NB4 (cell line): ENCODE measurements around the gene SPINT2.

Experiments used
- DNase-seq: peaks from one replicate; pipeline ENCODE4 v3.0.0; 2010; ENCODE audit warnings: low read depth
- H3K4me3 ChIP-seq: one replicate; pipeline ENCODE4 v1.5.1; 2011; ENCODE audit warnings: mild to moderate bottlenecking, low read depth, low read length, moderate library complexity
- MYC ChIP-seq: IDR thresholded peaks from 2 replicates; pipeline ENCODE4 v1.6.1; 2011; ENCODE audit warnings: low read depth, low read length
- POLR2A ChIP-seq: IDR thresholded peaks from 2 replicates; pipeline ENCODE4 v1.6.1; 2011; ENCODE audit warnings: mild to moderate bottlenecking; ENCODE audit not compliant: insufficient read length; ENCODE audit errors: extremely low read depth
- TF ChIP-seq, protein P1 (sequence below): IDR thresholded peaks from 2 replicates; pipeline ENCODE4 v1.6.1; 2011; ENCODE audit warnings: low read depth, low read length
- TF ChIP-seq, protein P2 (sequence below): IDR thresholded peaks from one replicate; pipeline ENCODE4 v1.5.1; 2012; ENCODE audit warnings: low read depth, low read length

Gene SPINT2, protein sequence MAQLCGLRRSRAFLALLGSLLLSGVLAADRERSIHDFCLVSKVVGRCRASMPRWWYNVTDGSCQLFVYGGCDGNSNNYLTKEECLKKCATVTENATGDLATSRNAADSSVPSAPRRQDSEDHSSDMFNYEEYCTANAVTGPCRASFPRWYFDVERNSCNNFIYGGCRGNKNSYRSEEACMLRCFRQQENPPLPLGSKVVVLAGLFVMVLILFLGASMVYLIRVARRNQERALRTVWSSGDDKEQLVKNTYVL

DNA sequence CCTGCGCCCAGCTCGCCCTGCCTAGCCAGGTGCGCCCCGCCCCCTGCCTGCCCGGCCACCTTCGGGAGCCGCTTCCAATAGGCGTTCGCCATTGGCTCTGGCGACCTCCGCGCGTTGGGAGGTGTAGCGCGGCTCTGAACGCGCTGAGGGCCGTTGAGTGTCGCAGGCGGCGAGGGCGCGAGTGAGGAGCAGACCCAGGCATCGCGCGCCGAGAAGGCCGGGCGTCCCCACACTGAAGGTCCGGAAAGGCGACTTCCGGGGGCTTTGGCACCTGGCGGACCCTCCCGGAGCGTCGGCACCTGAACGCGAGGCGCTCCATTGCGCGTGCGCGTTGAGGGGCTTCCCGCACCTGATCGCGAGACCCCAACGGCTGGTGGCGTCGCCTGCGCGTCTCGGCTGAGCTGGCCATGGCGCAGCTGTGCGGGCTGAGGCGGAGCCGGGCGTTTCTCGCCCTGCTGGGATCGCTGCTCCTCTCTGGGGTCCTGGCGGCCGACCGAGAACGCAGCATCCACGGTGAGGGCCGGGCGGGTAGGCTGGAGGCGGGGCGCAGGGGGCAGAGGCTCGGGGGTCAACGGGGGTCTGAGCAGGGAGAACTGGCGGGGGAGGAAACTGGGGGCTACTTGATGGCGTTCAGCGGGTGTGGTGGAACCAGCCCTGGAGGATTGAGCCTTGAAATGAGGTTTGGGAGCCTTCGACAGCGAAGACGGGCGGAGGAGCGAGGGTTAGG is at the start of gene SPINT2:
Gene SPINT2 (plus strand): TSS at position 88 of the 727 bp plus-strand sequence. CDS start 320 bp downstream, at position 408.
- H3K4me3 ChIP-seq: no peak within 1 kb of the TSS

DNA sequence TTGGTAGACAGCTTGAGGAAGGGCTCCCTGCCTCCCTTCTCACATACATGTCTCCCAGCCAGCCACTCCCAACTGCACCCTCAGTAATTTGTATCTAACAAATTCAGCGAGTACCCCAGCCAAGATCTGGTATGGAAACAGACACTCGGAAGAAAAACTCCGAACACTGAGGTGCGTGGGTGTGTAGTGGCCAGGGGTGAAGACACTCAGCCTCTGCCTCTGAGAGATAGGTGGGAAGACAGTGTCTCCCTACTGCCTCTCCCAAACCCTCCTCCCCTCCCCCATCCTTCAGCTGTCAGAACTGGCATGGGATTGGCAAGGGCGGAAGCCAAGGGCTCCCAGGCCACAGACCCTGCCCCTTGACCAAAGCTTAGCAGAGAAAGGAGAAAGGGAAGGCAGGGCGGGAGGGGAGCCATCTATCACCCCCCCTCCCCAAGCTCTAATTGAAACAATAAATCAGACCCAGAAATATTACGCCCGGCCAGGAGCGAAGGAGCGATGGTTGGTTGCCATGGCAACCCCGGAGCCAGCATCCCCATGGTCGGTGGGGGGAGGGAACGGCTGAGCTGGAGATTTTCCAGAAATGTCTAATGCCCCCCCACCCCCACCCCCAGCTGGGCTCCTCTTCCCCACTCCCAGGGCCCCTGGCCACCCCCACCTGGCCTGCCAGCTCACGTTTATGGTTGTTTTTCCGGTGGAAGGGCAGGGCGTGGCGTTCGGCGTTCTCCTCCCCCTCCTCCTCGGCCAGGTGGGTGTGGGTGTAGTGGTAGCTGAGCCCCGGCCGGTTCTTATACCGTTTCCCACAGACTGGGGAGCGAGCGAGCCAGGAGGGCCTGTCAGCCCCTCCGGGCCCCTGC is 47.4 kb upstream of the SPINT2 start:
- no peak overlapping the region for H3K4me3 ChIP-seq
- TF ChIP-seq, protein P1, sequence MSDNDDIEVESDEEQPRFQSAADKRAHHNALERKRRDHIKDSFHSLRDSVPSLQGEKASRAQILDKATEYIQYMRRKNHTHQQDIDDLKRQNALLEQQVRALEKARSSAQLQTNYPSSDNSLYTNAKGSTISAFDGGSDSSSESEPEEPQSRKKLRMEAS: no peak
- TF ChIP-seq POLR2A (no peak), MYC (no peak)
- TF ChIP-seq, protein P2, sequence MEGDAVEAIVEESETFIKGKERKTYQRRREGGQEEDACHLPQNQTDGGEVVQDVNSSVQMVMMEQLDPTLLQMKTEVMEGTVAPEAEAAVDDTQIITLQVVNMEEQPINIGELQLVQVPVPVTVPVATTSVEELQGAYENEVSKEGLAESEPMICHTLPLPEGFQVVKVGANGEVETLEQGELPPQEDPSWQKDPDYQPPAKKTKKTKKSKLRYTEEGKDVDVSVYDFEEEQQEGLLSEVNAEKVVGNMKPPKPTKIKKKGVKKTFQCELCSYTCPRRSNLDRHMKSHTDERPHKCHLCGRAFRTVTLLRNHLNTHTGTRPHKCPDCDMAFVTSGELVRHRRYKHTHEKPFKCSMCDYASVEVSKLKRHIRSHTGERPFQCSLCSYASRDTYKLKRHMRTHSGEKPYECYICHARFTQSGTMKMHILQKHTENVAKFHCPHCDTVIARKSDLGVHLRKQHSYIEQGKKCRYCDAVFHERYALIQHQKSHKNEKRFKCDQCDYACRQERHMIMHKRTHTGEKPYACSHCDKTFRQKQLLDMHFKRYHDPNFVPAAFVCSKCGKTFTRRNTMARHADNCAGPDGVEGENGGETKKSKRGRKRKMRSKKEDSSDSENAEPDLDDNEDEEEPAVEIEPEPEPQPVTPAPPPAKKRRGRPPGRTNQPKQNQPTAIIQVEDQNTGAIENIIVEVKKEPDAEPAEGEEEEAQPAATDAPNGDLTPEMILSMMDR: no peak
- no peak for DNase-seq

More for the DNA sequence above, at the start of gene SPINT2:
- DNase-seq: no peak
- TF ChIP-seq, protein P1: no peak
- TF ChIP-seq, protein P2: no peak
- no peak for TF ChIP-seq MYC
- no peak for TF ChIP-seq POLR2A

DNA sequence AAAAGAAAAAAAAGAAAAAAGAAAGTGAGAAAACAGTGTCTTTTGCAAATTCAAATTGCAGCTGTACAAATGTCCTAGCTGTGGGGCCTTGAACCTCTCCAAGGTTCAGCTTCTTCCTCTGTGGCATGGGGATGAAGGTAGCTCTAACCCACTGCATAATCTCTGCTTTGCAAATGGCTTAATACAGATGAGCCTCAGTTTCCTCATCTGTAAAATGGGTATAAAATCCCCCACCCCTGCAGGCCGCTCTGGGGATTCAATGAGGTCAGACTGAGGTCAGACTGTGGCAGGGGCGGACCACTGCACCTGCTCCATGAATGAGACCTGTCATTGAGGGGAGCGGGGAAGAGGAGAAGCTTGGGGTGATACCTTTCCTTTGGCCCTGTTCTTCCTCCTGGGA is 46.2 kb upstream of the SPINT2 start:
- TF ChIP-seq, protein P2: no peak
- TF ChIP-seq, protein P1: no peak
- TF ChIP-seq MYC (no peak), POLR2A (no peak)
- no peak for DNase-seq
- H3K4me3 ChIP-seq: no peak overlapping the region

DNA sequence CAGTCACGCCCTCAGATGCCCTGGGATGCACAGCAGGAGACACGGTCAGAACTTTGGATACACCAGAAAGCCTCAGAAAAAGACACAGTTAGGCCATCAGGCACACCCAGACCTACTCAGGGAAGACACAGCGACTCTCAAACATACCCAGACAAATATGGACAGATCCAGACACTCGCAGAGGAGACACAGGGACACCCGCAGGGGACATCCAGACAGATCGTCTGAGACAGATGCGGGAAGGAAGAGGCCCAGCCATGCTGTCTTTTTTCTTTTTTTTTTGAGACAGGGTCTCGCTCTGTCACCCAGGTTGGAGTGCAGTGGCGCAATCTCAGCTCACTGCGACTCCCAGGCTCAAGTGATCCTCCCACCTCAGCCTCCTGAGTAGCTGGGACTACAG is 45.2 kb upstream of the SPINT2 start:
- no peak for DNase-seq
- TF ChIP-seq MYC (no peak), POLR2A (no peak)
- TF ChIP-seq, protein P2: no peak
- TF ChIP-seq, protein P1: no peak
- no peak overlapping the region for H3K4me3 ChIP-seq

DNA sequence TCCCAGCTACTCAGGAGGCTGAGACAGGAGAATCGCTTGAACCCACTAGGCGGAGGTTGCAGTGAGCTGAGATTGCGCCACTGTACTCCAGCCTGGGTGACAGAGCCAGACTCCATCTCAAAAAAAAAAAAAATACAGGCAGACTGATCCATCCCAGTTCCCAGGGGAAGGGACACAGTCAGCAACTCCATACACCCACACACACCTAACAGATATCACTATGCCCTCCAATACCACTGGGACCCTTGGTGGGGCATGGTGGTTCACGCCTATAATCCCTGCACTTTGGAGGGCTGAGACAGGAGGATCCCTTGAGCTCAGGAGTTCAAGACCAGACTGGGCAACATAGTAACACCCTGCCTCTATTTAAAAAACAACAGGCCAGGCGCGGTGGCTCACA is 43.0 kb upstream of the SPINT2 start:
- H3K4me3 ChIP-seq: no peak overlapping the region
- TF ChIP-seq, protein P1: no peak
- TF ChIP-seq MYC: no peak
- TF ChIP-seq, protein P2: no peak
- no peak for TF ChIP-seq POLR2A
- DNase-seq: no peak
